Esophagus squamous epithelium (tissue), 4 donors: ENCODE results near the gene PCED1A.

Source experiments
- CTCF ChIP-seq, 6 experiments: fragments of 450-650 bp in 4 of 6; fragments of 200-600 bp in 2 of 6; sonication (generic) in 2 of 6; IDR thresholded peaks; one replicate each; pipeline ENCODE4 v1.5.1; 2016 to 2019; ENCODE audit warnings: antibody characterized with exemption in 6 of 6, mild to moderate bottlenecking in 4 of 6, moderate library complexity in 4 of 6
- POLR2A ChIP-seq, 4 donors: fragments of 450-650 bp; IDR thresholded peaks; one replicate each; pipeline ENCODE4 v1.6.1; 2017; ENCODE audit warnings: antibody characterized with exemption in 4 of 4, mild to moderate bottlenecking in 4 of 4, moderate library complexity in 3 of 4

- TF ChIP-seq CTCF (IDR thresholded peaks at IDR 0.05) (no peak), POLR2A (IDR thresholded peaks at IDR 0.05) (no peak)
These were observed 25.8 kb upstream of the PCED1A start for GRCh38 chr20:2866236-2866635.
